NCI-H748 (cell line): ENCODE results near the gene ZNF423.
A peak's percentile ranks its signal among the peaks of the same experiment; 100 is the strongest.

Experiments used
- DNase-seq: peaks from one replicate; lab custom pipeline; 2025; ENCODE audit not compliant: unreplicated experiment; lab: John Stamatoyannopoulos, UW

ZNF423 gene

GRCh38 chr16:49755313-49755620 is 100.6 kb downstream of the ZNF423 start:
- DNase-seq: peak; percentile 62

GRCh38 chr16:49754495-49755312 is 101.2 kb downstream of the ZNF423 start:
- peak; percentile 46 for DNase-seq

GRCh38 chr16:49750341-49751000 is 105.4 kb downstream of the ZNF423 start:
- DNase-seq: no peak

GRCh38 chr16:49749816-49750215 is 106.1 kb downstream of the ZNF423 start:
- no peak for DNase-seq

- peak; percentile 54 for DNase-seq
Measured at GRCh38 chr16:49748322-49748721, 107.6 kb downstream of the ZNF423 start.

- DNase-seq: no peak
Measured at GRCh38 chr16:49747654-49748053, 108.3 kb downstream of the ZNF423 start.

GRCh38 chr16:49746545-49746944 is 109.4 kb downstream of the ZNF423 start:
- DNase-seq: no peak

GRCh38 chr16:49745311-49745747 is 110.6 kb downstream of the ZNF423 start:
- DNase-seq: peak; percentile 13

- no peak for DNase-seq
Measured at GRCh38 chr16:49744244-49745220, 111.4 kb downstream of the ZNF423 start.

GRCh38 chr16:49743658-49744057 is 112.3 kb downstream of the ZNF423 start:
- DNase-seq: no peak

- DNase-seq: no peak
Measured at GRCh38 chr16:49743203-49743464, 112.8 kb downstream of the ZNF423 start.

- DNase-seq: no peak
Measured at GRCh38 chr16:49742428-49743202, 113.3 kb downstream of the ZNF423 start.

GRCh38 chr16:49740256-49740655 is 115.7 kb downstream of the ZNF423 start:
- DNase-seq: no peak

GRCh38 chr16:49739381-49739780 is 116.5 kb downstream of the ZNF423 start:
- peak; percentile 1 for DNase-seq

GRCh38 chr16:49738832-49739231 is 117.1 kb downstream of the ZNF423 start:
- DNase-seq: no peak

- DNase-seq: no peak
Measured at GRCh38 chr16:49738001-49738400, 117.9 kb downstream of the ZNF423 start.

GRCh38 chr16:49737541-49737940 is 118.4 kb downstream of the ZNF423 start:
- DNase-seq: no peak

GRCh38 chr16:49734331-49734730 is 121.6 kb downstream of the ZNF423 start:
- no peak for DNase-seq

- DNase-seq: no peak
Measured at GRCh38 chr16:49733313-49734009, 122.5 kb downstream of the ZNF423 start.

- no peak for DNase-seq
Measured at GRCh38 chr16:49731911-49732310, 124.0 kb downstream of the ZNF423 start.
